Left hindlimb (tissue), 1 donor: Measurements from ENCODE around the gene CHST2.
"Not testable (repeated sequence)": the region's sequence is repeated elsewhere in the genome, so short reads cannot be mapped to it uniquely, and the experiment has no call there.

ENCODE experiments used
- DNase-seq: peaks from one replicate; pipeline ENCODE4 v3.0.0-alpha.2; 2018

CHST2 gene, protein sequence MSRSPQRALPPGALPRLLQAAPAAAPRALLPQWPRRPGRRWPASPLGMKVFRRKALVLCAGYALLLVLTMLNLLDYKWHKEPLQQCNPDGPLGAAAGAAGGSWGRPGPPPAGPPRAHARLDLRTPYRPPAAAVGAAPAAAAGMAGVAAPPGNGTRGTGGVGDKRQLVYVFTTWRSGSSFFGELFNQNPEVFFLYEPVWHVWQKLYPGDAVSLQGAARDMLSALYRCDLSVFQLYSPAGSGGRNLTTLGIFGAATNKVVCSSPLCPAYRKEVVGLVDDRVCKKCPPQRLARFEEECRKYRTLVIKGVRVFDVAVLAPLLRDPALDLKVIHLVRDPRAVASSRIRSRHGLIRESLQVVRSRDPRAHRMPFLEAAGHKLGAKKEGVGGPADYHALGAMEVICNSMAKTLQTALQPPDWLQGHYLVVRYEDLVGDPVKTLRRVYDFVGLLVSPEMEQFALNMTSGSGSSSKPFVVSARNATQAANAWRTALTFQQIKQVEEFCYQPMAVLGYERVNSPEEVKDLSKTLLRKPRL

GRCh38 chr3:143119009-143119914, at the start of gene CHST2:
Gene CHST2, plus strand, starts transcription at chr3:143119771. Its CDS starts 1,046 bp downstream, at chr3:143120817.
- peak; percentile 84 for DNase-seq

DNA sequence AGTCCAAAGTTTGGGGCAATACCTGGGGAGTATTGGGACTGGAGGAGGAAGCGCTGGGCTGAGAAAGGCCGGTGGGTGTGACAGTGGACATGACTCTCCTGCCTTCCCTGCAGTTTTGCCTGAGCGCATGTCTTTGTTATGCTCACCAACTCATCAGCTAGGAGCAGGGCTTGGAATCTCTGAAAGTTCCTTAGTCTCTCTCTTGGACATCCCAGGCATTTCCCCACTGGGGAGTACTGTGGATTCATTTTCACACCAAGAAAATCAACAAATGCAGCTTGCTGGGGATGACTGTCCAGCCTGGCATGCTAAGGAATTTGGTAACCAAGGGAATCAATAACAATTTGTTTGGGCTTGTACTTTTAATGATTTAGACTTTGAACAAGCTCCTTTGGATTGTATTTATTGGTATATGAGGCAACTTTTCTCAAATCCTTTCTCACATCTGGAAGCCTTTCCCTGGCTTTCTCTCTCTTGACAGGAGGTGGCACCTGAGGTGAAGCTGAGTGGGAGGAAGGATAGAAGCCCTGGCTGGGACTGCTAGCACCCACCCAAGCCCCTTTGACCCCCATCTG, 48.5 kb upstream of the CHST2 start:
- DNase-seq, result no peak

DNA sequence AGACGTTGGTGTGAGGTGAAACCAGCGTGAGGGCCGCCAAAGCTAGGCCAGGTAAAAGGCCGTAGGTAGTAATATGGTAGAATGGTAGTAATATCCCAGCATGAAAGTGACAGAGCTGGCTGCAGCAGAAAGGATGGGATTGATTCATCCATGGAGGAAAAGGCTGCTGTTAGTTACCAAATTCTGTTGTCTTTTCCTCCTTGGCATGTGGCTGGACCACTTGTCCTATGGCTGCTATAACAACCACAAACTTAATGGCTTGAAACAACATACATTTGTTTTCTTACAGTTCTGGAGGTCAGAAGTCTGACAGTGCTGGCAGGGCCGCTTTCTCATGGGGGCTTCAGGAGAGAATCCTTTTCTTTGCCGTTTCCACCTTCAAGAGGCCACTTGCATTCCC, 47.8 kb upstream of the CHST2 start:
- DNase-seq, result no peak

- DNase-seq, result not testable (repeated sequence)
Observed at GRCh38 chr3:143072298-143073020, 47.1 kb upstream of the CHST2 start.

DNA sequence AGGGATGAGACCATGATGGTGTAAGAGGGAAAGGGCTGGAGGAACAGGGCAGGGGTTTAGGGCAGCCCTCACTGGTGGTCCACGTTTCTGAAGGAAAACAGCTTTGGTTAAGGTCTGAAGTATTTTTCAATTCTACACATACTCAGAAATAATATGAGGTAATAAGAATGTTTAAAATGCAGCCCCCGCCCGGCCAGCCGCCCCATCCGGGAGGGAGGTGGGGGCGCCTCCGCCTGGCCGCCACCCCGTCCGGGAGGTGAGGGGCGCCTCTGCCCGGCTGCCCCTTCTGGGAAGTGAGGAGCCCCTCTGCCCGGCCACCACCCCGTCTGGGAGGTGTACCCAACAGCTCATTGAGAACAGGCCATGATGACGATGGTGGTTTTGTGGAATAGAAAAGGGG, 46.0 kb upstream of the CHST2 start:
- DNase-seq, result not testable (repeated sequence)

- DNase-seq, result not testable (repeated sequence)
Observed at GRCh38 chr3:143073983-143074382, 45.6 kb upstream of the CHST2 start.

- DNase-seq, result no peak
Observed at GRCh38 chr3:143078883-143079282, 40.7 kb upstream of the CHST2 start.

DNA sequence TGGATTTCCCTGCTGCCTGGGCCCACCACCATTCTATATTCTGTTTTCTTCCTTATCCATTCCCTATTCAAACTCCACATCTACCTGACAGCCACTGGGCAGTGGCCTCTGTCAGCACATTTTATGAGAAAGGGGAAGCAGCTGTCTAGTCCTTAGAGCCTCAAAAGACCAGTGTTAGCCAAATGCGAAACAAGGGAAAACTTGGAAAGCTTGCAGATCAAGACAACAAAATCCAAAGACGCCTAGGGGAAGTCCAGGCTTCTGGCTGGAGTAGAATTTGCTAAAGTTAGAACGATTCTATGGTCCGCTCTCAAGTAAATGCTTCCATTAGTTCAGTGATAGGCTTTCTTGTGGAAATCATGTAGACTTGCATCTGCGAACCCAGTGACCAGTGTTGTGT, 39.4 kb upstream of the CHST2 start:
- no peak for DNase-seq

GRCh38 chr3:143081365-143081764, 38.2 kb upstream of the CHST2 start:
- no peak for DNase-seq

DNA sequence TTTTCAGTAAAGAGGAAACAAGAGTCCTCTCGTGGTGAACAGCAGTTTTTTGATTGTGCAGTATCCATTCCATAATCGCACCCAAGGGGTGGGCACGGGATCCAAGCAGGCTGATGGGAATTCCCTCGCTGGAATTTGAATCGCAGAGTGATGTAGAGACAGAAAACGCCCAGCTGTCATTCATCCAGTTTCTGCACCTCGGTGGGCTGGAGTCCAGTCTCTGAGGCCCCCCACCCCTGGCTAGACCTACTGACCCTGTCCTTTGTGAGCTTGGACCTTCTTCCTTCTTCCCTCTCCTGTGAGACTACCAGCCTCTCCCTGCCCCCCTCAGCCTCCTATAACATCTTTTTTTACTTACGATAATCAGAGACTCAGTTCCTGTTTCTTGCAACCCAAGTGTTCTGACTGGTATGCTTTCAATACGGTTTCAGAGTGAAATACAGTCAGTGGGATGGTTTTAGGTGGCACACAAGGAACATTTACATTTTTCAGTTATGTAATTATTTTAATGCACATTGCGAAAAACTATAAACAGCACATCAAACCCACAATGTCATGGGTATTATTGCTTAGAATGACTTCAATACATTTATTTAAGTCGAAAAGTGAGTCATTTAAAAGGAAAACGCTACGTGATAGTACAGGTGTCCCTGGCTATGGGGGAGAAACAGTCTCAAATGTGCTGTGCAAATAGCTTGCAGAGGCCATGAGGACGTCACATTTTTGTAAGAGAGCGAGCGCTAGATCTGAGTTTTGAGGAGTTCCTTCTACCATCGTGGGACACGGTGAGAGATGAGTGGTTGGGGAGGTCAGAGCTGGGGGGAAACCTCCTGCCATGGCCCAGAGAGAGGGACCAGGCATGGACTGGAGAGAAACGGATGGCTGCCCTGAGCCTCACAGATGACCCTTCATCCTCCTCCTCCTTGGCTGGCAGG, 37.5 kb upstream of the CHST2 start:
- no peak for DNase-seq

DNA sequence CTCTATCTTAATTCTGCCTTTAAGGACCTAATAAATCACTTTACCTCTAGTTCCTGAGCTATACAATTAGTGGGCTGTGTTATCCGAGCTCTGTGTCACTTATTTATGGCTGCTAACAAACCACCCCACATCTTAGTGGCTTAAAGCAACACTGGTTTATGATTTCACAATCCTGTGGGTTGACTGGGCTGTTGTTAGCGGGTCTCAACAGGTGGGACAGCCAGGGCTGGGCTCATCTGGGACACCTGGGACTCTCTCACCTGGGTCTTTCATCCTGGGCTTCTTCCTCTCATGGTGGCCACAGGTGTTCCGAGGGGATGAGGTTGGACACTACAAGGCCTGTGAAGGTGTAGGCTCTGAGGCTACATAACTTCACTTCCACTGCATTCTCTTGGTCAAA, 35.8 kb upstream of the CHST2 start:
- no peak for DNase-seq

- DNase-seq, result no peak
Observed at GRCh38 chr3:143084856-143085731, 34.5 kb upstream of the CHST2 start.

- DNase-seq, result no peak
Observed at GRCh38 chr3:143088835-143089234, 30.7 kb upstream of the CHST2 start.

- DNase-seq, result no peak
Observed at GRCh38 chr3:143089965-143090364, 29.6 kb upstream of the CHST2 start.

GRCh38 chr3:143090486-143090885, 29.1 kb upstream of the CHST2 start:
- DNase-seq, result no peak

DNA sequence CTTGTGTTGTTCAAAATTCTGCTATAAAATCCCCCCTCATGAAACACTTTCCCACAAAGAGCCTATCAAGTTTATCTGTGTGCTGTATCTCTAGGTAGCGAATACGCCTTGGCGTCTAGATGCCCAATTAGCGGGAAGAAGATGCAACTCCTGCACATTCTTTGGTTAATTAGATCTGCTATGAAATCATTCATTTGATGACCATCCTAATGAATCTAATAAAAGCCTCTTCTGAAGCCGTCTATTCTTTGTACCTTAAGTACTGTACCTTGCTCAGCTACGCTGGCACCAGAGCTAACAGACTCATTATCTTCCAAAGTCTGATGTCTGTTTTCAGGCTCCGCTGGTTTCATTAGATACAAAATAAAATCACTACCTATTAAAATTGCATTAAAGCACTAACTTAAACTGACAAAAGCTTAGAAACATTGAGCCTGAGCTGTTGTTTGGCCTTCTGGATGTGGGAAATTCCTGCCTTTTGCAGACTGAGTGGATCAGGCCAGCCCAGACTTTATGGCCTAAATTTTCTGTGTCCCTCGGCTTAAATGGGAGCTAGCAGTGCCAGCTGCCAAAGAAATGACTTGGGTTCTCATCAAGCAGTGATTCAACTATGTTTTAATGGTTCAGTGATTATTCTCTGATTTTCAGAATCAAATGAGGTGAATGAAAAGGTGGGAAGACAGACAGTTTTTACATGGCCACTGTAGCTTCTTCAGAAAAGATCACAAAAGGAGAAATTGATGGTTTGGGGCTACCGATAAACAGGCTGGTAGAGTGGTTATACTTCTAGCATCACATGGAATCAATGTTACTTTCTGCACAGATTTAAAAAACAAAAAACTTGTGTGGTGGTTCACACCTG, 28.4 kb upstream of the CHST2 start:
- no peak for DNase-seq

DNA sequence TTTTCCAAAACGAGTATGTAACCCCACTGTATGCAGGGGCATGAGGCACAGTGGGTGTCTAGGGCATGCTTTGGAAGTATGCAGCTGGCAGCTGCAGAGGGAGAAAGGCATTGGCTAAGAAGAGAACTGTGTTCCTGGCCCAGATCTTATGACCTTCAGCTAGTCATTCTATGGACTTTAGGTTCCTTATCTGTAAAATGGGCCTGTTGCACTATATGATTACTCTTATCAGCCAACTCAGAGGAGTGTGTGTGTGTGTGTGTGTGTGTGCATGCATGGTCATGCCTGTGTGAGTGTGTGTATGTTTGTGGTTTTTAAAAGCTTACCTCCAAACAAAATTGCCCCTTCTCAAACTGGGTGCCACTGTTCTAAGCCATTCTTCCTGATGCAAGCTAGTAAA, 27.4 kb upstream of the CHST2 start:
- DNase-seq, result no peak

DNA sequence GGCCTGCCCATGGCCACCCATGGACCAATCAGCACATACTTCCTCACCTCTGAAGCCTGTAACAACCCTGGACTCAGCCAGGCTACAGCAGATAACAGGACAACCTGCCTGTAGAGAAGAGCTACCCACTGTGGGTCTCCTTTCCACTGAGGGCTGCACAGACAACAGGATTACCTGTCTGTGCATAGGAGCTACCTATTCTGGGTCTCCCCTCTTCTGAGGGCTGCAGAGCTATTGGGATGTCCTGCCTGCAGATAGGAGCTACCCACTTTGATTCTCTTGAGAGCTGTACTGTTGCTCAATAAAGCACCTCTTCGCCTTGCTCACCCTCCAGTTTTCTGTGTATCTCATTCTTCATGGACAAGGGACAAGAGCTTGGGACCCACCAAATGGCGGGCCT, 23.8 kb upstream of the CHST2 start:
- no peak for DNase-seq

GRCh38 chr3:143098032-143098764, 21.4 kb upstream of the CHST2 start:
- DNase-seq, result no peak
